ENCODE results near the gene SEPTIN1. TPM values are rescaled to one million over a fixed set of nuclear protein-coding genes. Genes with fewer than 3 reads are reported as not detected.

Gene SEPTIN1
- total RNA-seq, 3 donors from 2014 or later (not counting 1 experiment from before 2014, with no cell fraction given): 196 to 210 (median 205) TPM

DNA sequence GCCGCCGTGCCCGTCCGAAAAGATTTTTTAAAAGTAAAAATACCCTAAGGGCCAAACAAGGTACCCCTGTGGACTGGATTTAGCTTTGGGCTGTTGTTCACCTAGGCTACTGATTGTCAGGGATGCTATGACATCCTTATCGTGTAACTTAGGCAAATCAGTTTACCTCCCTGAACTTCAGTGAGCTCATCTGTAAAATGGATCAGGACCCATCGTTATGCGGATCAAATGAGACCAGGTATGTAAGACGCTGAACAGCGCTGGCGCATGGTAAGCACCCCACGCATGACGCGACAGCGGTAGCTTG, 24.4 kb upstream of the SEPTIN1 start:
- intact Hi-C loops (cut with micrococcal nuclease): loop anchor here (10.0 kb wide), 1 partner anchor 342 kb away; the partner anchor contains the start of gene ALDOA
- no peak for DNase-seq
- ATAC-seq: peak in 2 of 3 donors; percentile 15 to 16

DNA sequence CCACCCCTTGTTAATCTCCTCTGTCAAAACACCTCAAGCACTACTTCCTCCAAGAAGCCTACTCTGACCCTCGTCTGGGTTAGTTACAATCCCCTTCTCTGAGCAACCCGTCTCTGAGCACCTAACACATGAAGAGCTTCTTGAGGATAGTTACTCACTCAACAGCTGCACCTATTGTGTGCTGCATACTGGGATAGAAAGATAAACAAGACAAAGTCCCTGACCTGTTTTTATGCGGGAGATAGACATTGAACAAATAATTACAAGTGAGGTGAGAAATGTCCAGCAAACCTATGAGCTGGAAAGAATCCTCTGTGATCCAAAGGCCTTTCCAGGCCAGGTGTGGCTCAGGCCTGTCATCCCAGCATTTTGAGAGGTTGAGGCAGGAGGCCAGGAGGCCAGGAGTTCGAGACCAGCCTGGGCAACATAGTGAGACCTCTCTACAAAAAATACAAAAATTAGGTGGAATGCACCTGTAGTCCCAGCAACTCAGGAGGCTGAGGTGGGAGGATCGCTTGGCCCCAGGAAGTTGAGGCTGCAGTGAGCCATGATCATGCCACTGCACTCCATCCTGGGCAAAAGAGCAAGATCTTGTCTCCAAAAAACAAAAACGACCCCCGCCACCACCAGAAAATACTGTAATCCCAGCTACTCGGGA, 19.5 kb upstream of the SEPTIN1 start:
- no peaks in the 10 kb centered on the region for H3K9me3 ChIP-seq (ENCODE audit: control insufficient read depth, insufficient read depth, low read length)
- H3K4me1 ChIP-seq (ENCODE audit: control insufficient read depth, insufficient read depth, low read length): peaks cover 49% of the 10 kb centered on the region
- no peak overlapping the region for H3K4me3 ChIP-seq (ENCODE audit: low read length)
- 87% methylated on average over 8 of the region's 8 CpGs for WGBS (ENCODE audit: insufficient coverage)
- no peaks in the 10 kb centered on the region for H3K36me3 ChIP-seq (ENCODE audit: control insufficient read depth, insufficient read depth, low read length)
- intact Hi-C loops (cut with micrococcal nuclease): loop anchor here (10.0 kb wide), 1 partner anchor 337 kb away; the partner anchor contains the start of gene ALDOA
- H3K27me3 ChIP-seq (ENCODE audit: control insufficient read depth, insufficient read depth, low read length): peaks cover 3% of the 10 kb centered on the region
- no peak overlapping the region for H3K27ac ChIP-seq (ENCODE audit: low read length)
- Mint-ChIP-seq H3K4me3 (peak overlapping the region; percentile 89), H3K27ac (peak overlapping the region in 1 of 2 donors; percentile 88), H3K9me3 (no peaks in the 10 kb centered on the region), H3K4me1 (peaks cover 17 to 44% of the 10 kb centered on the region in 2 donors), H3K36me3 (no peaks in the 10 kb centered on the region), H3K27me3 (ENCODE audit: low read depth in 2 of 2) (peaks cover 0 to 7% of the 10 kb centered on the region in 2 donors)
- DNase-seq (no peak), ATAC-seq (no peak)
- TF ChIP-seq, protein P1, sequence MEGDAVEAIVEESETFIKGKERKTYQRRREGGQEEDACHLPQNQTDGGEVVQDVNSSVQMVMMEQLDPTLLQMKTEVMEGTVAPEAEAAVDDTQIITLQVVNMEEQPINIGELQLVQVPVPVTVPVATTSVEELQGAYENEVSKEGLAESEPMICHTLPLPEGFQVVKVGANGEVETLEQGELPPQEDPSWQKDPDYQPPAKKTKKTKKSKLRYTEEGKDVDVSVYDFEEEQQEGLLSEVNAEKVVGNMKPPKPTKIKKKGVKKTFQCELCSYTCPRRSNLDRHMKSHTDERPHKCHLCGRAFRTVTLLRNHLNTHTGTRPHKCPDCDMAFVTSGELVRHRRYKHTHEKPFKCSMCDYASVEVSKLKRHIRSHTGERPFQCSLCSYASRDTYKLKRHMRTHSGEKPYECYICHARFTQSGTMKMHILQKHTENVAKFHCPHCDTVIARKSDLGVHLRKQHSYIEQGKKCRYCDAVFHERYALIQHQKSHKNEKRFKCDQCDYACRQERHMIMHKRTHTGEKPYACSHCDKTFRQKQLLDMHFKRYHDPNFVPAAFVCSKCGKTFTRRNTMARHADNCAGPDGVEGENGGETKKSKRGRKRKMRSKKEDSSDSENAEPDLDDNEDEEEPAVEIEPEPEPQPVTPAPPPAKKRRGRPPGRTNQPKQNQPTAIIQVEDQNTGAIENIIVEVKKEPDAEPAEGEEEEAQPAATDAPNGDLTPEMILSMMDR (IDR thresholded peaks at IDR 0.05): no peak

More for the DNA sequence above, 24.4 kb upstream of the SEPTIN1 start:
- Mint-ChIP-seq H3K9me3 (no peaks in the 10 kb centered on the region), H3K27ac (peak overlapping the region; percentile 76 to 85), H3K4me1 (peaks cover 16 to 17% of the 10 kb centered on the region in 2 donors), H3K27me3 (ENCODE audit: low read depth in 2 of 2) (peaks cover 0 to 3% of the 10 kb centered on the region in 2 donors), H3K36me3 (no peaks in the 10 kb centered on the region), H3K4me3 (peak overlapping the region; percentile 94)
- TF ChIP-seq, protein P1 (IDR thresholded peaks at IDR 0.05): no peak
- H3K9me3 ChIP-seq (ENCODE audit: control insufficient read depth, insufficient read depth, low read length): no peaks in the 10 kb centered on the region
- no peaks in the 10 kb centered on the region for H3K36me3 ChIP-seq (ENCODE audit: control insufficient read depth, insufficient read depth, low read length)
- H3K4me1 ChIP-seq (ENCODE audit: control insufficient read depth, insufficient read depth, low read length): peaks cover 24% of the 10 kb centered on the region
- WGBS (ENCODE audit: insufficient coverage): 21% methylated on average over 14 of the region's 14 CpGs
- H3K27me3 ChIP-seq (ENCODE audit: control insufficient read depth, insufficient read depth, low read length): peaks cover 3% of the 10 kb centered on the region
- H3K4me3 ChIP-seq (ENCODE audit: low read length): peak overlapping the region; percentile 69
- H3K27ac ChIP-seq (ENCODE audit: low read length): peak overlapping the region; percentile 18

DNA sequence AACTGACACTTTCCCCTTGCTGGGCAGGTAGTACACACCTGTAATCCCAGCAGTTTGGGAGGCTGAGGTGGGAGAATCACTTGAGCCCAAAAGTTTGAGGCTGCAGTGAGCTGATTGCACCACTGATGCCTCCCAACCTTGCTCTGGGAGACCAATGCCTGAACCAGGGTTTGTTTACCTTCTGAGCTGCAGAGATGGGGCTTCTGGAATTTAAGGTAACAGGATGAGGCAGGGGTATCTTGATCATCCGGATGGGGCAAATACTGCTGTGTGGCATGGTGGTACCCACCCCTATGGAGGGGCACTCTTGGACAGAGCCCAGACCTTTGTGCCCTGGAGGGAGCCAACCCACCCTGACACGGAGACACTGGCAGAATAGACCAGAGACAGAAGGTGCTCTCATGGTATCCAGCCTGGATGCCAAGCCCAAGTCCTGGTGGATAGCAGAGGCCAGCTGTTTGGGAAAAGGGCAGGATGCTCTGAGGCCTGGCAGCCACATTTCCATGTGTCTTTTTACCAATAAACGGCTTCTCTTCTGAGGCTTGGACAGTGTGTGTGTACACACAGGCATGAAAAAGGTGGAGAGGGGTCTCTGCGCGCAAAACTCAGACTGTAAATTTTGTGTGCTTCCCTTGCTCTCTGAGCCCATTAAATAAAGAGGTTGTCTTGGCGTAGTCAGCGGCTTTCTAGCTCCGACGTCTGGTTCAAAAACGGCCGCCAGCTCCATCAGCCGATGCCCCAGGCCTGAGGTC, 17.2 kb upstream of the SEPTIN1 start:
- TF ChIP-seq, protein P1 (IDR thresholded peaks at IDR 0.05): no peak
- peaks cover 63% of the 10 kb centered on the region for H3K4me1 ChIP-seq (ENCODE audit: control insufficient read depth, insufficient read depth, low read length)
- no peaks in the 10 kb centered on the region for H3K36me3 Mint-ChIP-seq
- H3K4me3 Mint-ChIP-seq: peak overlapping the region; percentile 89
- H3K27me3 ChIP-seq (ENCODE audit: control insufficient read depth, insufficient read depth, low read length): peaks cover 3% of the 10 kb centered on the region
- peaks cover 29 to 60% of the 10 kb centered on the region in 2 donors for H3K4me1 Mint-ChIP-seq
- H3K36me3 ChIP-seq (ENCODE audit: control insufficient read depth, insufficient read depth, low read length): no peaks in the 10 kb centered on the region
- DNase-seq (no peak), ATAC-seq (no peak)
- peaks cover 0 to 7% of the 10 kb centered on the region in 2 donors for H3K27me3 Mint-ChIP-seq (ENCODE audit: low read depth in 2 of 2)
- no peaks in the 10 kb centered on the region for H3K9me3 Mint-ChIP-seq
- WGBS (ENCODE audit: insufficient coverage): 22% methylated on average over 12 of the region's 12 CpGs
- intact Hi-C loops (cut with micrococcal nuclease): loop anchor here (10.0 kb wide), 1 partner anchor 335 kb away; the partner anchor contains the start of gene ALDOA
- H3K27ac Mint-ChIP-seq: peak overlapping the region; percentile 67 to 88
- H3K9me3 ChIP-seq (ENCODE audit: control insufficient read depth, insufficient read depth, low read length): no peaks in the 10 kb centered on the region
- H3K27ac ChIP-seq (ENCODE audit: low read length): no peak overlapping the region
- H3K4me3 ChIP-seq (ENCODE audit: low read length): peak overlapping the region; percentile 44
